Dendritic cell treated with granulocyte-macrophage colony-stimulating factor and Interleukin-4, amounts not matched to agents 40 ng/mL and 50 ng/mL, for 4 days (primary cell): Measurements from ENCODE around the gene ADAMTS13.

Experiments used
- H3K27ac Mint-ChIP-seq: one replicate; pipeline ENCODE4 v1.8.0; 2022; ENCODE audit warnings: mild to moderate bottlenecking, mixed read lengths
- H3K27me3 Mint-ChIP-seq: one replicate; pipeline ENCODE4 v1.8.0; 2022; ENCODE audit warnings: mild to moderate bottlenecking, mixed read lengths
- H3K36me3 Mint-ChIP-seq: one replicate; pipeline ENCODE4 v1.8.0; 2022; ENCODE audit warnings: low read depth, mixed read lengths
- H3K4me1 Mint-ChIP-seq: one replicate; pipeline ENCODE4 v1.8.0; 2022; ENCODE audit warnings: low read depth, mixed read lengths
- H3K4me3 Mint-ChIP-seq: one replicate; pipeline ENCODE4 v1.8.0; 2022; ENCODE audit warnings: mild to moderate bottlenecking, moderate library complexity, mixed read lengths
- H3K9me3 Mint-ChIP-seq: one replicate; pipeline ENCODE4 v1.8.0; 2022; ENCODE audit warnings: mixed read lengths
- intact Hi-C: fragments of 100-400 bp; cut with micrococcal nuclease; formaldehyde crosslinking; loops from one replicate; pipeline ENCODE4 v1.15.0; 2022

Gene ADAMTS13

DNA sequence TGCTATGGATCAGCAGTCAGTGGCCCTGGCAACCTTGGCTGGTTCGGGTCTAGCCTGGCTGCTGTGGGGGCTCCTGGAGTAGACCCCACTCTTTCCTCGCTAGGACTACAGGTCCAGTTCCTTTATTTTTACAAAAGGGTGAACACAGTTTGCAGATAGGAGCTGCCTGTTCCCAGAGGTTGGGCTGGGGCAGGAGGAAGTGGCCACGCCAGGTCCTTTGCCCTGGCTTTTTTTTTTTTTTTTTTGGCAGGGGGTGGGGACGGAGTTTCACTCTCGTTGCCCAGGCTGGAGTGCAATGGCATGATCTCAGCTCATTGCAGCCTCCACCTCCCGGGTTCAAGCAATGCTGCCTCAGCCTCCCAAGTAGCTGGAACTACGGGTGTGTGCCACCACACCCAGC lies 48.8 kb downstream of the ADAMTS13 start:
- no peak overlapping the region for H3K4me3 Mint-ChIP-seq
- H3K4me1 Mint-ChIP-seq, result peaks cover 66% of the 10 kb centered on the region
- peaks cover 53% of the 10 kb centered on the region for H3K36me3 Mint-ChIP-seq
- H3K27ac Mint-ChIP-seq, result peak overlapping the region; percentile 71
- no peaks in the 10 kb centered on the region for H3K27me3 Mint-ChIP-seq
- intact Hi-C loops, result no loop called here
- H3K9me3 Mint-ChIP-seq, result no peaks in the 10 kb centered on the region

DNA sequence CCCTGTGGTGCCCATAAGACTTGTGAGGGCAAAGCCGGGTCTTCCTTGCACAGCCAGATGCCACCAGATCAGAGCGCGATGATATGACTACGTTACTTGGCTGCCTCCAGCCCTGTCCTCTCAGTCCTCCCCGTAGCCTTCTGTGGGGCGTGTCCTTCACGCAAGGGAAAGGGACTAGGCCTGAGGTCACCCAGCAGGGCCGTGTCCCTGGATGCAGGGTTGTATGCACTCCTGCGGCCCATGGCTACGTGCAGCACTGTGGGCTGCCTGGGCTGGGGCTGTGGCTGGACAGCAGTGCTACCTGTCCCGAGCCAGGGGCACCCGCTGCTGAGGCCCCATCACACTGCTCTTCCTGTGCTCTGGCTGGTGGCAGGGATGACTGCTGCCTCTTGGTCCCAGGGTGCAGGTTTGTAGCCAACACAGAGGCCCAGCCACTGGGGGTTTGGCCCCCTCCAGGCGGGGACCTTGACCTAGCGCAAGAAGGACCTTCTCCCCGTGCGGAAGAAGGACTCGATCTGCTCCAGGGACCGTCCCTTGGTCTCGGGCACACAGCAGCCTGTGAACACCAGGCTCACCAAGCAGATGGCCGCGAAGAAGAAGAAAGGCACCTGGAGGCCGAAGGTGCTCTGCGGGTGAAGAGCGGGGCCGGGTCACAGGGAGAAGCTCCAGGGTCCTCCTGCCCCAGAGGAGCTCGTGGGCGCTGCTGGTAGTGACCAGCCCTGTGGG lies 49.5 kb downstream of the ADAMTS13 start:
- peaks cover 73% of the 10 kb centered on the region for H3K4me1 Mint-ChIP-seq
- peaks cover 60% of the 10 kb centered on the region for H3K36me3 Mint-ChIP-seq
- H3K27ac Mint-ChIP-seq, result peak overlapping the region; percentile 71
- H3K27me3 Mint-ChIP-seq, result no peaks in the 10 kb centered on the region
- intact Hi-C loops, result no loop called here
- H3K4me3 Mint-ChIP-seq, result peak overlapping the region; percentile 17
- no peaks in the 10 kb centered on the region for H3K9me3 Mint-ChIP-seq

DNA sequence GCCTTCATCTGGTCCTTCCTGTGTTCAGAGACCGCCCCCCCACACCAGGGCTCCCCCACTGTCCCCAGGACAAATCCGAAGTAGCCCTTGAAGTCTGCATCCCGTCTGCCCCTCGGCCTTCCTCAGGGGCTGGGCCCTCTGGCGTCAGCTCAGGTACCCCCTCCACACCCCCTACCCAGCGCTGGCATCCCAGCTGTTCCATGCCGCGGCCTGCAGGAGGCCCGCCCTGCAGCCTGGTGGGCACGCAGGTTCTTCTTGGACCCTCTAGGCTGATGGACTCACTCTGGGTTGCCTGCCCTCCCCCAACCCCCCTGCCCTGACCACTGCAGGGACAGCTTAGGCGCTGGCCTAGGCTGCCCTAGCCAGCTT lies 50.1 kb downstream of the ADAMTS13 start:
- intact Hi-C loops, result no loop called here

DNA sequence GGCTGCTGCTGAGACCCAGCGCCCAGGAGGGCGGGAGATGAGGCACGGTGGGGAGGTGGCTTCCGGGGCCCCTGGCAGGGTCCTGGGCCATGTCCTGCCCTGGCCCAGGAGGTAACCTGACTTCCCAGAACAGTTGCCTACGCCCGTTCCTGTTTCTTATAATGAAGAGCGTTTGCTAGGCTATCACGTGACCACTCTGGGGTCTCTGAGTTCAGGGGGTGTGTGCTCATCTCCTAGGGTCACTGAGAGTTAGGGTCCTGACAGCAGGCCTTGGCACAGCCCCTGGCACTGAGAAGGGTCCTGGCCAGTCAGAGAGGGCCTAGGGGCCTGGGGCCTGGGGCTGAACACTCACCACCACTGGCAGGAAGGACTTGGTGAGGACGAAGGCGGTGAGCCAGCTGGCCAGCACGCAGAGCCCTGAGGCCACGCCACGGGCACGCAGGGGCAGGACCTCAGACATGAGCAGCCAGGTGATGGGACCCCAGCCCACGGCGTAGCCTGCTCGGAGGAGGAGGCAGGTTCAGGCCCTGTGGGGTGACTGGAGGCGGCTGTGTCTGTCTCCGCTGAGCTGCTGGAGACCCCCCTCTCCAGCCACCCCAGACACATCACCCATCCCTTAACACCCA lies 50.7 kb downstream of the ADAMTS13 start:
- Mint-ChIP-seq H3K4me3 (peak overlapping the region; percentile 32), H3K27me3 (no peaks in the 10 kb centered on the region), H3K4me1 (peaks cover 84% of the 10 kb centered on the region), H3K27ac (peak overlapping the region; percentile 58), H3K36me3 (peaks cover 68% of the 10 kb centered on the region), H3K9me3 (no peaks in the 10 kb centered on the region)
- intact Hi-C loops, result no loop called here

More for the DNA sequence above, 50.1 kb downstream of the ADAMTS13 start:
- peak overlapping the region; percentile 71 for H3K27ac Mint-ChIP-seq
- no peaks in the 10 kb centered on the region for H3K27me3 Mint-ChIP-seq
- H3K4me1 Mint-ChIP-seq, result peaks cover 79% of the 10 kb centered on the region
- peaks cover 64% of the 10 kb centered on the region for H3K36me3 Mint-ChIP-seq
- H3K4me3 Mint-ChIP-seq, result peak overlapping the region; percentile 32
- no peaks in the 10 kb centered on the region for H3K9me3 Mint-ChIP-seq

DNA sequence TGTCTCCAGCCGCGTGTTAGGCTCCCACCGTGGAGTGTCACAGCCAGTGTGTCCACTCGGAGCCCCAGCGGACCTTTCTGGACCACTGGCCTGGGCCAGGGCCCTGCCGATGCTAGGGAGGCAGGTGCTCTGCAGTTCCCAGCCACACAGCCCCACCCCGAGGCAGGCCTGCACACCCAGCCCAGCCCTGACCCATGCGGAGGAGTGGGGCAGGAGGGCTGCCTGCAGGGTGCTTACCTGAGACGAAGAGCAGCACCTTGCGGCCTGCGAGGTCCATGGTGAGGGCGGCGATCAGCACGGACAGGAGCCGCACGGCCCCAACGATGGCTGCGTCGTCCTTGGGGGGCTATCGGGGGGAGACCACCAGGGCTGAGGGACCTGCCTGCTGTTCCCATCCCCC lies 51.6 kb downstream of the ADAMTS13 start:
- Mint-ChIP-seq H3K36me3 (peaks cover 71% of the 10 kb centered on the region), H3K4me3 (no peak overlapping the region), H3K27ac (no peak overlapping the region), H3K4me1 (peaks cover 87% of the 10 kb centered on the region), H3K9me3 (no peaks in the 10 kb centered on the region), H3K27me3 (no peaks in the 10 kb centered on the region)
- intact Hi-C loops, result no loop called here

DNA sequence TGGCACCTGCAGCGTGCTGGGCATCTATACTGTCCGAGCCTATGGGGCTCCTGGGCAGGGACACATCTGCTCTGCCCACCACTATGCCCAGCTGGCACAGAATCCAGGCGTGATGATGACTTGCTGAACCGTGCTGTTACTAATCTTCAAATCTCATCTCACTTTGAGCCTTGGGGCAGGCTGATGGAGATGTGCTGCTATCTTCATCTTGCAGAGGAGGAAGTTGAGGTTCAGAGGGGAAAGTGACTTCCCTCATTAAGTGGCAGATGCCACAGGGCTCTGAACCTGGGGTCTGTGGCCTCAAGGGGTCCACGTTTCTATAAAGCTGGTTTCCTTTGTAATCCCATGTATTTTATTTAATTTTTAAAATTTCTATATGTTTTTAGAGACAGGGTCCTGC lies 52.0 kb downstream of the ADAMTS13 start:
- intact Hi-C loops, result no loop called here
- Mint-ChIP-seq H3K36me3 (peaks cover 71% of the 10 kb centered on the region), H3K4me3 (no peak overlapping the region), H3K27me3 (no peaks in the 10 kb centered on the region), H3K27ac (no peak overlapping the region), H3K4me1 (peaks cover 88% of the 10 kb centered on the region), H3K9me3 (no peaks in the 10 kb centered on the region)

DNA sequence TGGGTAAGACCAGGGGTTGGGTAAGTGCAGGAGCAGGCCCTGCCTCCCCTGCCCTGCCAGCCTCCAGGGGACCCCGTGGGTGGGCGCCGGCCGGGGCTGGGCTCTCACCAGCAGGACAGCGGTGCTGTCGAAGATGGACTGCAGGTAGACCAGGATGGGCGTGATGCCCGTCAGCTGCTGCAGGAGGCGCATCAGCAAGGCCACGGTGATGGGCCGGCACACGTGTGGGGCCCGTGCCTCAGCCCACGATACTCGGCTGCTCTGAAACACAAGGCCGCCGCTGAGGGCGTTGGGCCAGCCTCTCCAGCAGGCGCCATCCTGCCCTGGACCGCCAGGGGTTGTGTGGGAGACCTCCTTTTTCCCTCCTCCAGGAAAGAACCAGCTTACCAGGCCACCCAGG lies 52.7 kb downstream of the ADAMTS13 start:
- peaks cover 88% of the 10 kb centered on the region for H3K4me1 Mint-ChIP-seq
- H3K9me3 Mint-ChIP-seq, result no peaks in the 10 kb centered on the region
- H3K4me3 Mint-ChIP-seq, result no peak overlapping the region
- peaks cover 71% of the 10 kb centered on the region for H3K36me3 Mint-ChIP-seq
- peaks cover 4% of the 10 kb centered on the region for H3K27me3 Mint-ChIP-seq
- H3K27ac Mint-ChIP-seq, result no peak overlapping the region
- intact Hi-C loops, result loop anchor here (5.0 kb wide), 1 partner anchor 118 kb away; the partner anchor contains the start of genes SURF1 and SURF2

DNA sequence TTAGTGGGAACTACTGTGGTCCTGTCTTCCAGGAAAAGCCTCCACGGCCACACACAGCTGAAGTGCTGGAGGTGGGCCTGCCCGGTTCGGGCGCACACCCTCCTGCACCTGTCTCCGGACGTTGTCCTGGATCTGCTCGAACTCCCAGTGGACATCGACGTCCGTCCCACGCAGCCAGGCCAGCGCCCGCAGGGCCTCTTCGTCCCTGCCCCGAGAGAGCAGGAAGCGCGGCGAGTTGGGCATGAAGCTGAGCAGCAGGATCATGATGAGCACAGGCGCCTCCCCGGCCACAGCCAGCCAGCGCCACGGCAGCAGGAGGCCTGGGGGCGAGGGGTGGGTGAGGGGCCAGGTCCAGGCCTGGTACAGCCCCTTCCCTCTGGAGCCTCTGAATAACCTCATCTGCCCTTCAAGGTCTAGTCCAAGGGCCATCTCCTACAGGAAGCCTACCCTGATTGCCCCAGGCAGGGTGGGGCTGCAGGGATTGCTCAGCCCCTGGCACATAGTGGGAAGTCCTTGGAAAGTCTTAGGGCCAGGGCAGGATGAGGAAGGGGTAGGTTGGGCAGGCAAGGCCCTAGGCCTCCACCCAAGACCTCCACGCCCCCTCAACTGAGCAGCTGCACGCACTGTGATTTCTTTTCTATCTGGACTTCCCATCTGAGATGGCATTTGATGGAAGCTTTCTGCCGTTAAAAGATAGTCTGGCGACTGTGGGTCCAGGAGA lies 53.3 kb downstream of the ADAMTS13 start:
- H3K9me3 Mint-ChIP-seq, result no peaks in the 10 kb centered on the region
- H3K36me3 Mint-ChIP-seq, result peaks cover 71% of the 10 kb centered on the region
- H3K4me1 Mint-ChIP-seq, result peaks cover 85% of the 10 kb centered on the region
- peak overlapping the region; percentile 79 for H3K27ac Mint-ChIP-seq
- H3K27me3 Mint-ChIP-seq, result peaks cover 7% of the 10 kb centered on the region
- H3K4me3 Mint-ChIP-seq, result peak overlapping the region; percentile 86
- intact Hi-C loops, result loop anchor here (5.0 kb wide), 1 partner anchor 118 kb away; the partner anchor contains the start of genes SURF1 and SURF2

DNA sequence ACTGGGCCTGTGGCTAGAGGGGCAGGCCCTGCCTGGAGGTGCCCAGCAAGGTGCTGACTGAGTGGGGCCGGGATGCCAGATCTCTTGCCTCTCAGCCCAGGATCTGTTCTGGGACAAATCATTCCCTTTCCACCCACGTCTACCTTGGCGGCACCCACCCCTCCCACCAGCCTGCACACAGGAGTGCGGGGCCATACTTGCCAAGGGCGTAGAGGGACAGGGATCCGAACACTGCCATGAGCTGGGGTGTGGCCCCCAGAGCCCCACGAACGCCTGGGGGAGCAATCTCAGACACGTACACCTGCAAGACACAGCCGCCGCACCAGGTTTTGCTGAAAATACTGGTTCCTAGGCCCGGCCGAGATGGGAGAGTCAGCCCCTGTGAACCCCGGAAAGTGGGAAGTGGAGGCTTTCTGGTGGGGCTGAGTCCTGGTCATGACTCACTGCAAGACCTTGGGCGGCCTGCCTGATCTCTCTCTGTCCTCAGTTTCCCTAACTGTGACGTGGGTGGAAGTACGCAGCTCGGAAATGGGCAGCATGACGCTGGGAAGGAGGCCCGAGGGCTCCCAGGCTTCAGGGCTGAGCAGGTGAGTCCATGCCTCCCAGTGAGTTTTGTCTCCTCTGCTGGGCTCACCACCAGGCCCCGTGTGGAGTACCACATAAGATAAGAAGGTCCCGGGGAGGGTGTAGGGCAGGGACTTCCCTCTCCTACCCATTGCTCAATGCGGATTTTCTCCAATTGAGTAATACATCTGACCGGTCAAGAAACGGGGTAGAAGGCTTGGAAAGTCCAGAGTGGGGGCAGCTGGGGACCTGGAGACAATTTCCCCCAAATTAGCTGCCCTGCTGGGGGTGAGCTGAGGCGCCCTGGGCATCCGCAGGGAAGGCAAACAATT lies 54.1 kb downstream of the ADAMTS13 start:
- H3K4me3 Mint-ChIP-seq, result peak overlapping the region; percentile 86
- intact Hi-C loops, result loop anchor here (5.0 kb wide), 1 partner anchor 119 kb away; the partner anchor contains the start of genes SURF1 and SURF2
- peak overlapping the region; percentile 79 for H3K27ac Mint-ChIP-seq

DNA sequence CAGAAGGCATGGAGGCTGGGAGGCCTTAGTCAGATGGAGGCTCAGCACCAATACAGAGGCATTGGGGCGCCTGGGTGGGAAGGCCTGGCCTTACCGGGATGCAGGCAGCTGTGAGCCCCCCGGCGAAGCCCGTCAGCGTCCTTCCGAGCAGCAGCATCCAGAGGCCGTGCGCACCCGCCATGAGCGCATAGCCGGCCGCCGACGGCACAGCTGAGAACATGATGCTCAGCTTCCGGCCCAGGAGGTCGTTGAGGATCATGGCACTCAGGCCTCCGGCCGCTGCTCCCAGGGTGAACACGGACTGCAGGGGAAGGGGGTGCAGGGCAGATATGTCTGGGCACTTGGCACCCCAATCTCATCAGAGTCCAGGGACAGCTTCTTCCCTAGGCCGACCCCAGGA lies 54.8 kb downstream of the ADAMTS13 start:
- peaks cover 21% of the 10 kb centered on the region for H3K27me3 Mint-ChIP-seq
- intact Hi-C loops, result loop anchor here (5.0 kb wide), 1 partner anchor 120 kb away; the partner anchor contains the start of genes SURF1 and SURF2
- peaks cover 58% of the 10 kb centered on the region for H3K36me3 Mint-ChIP-seq
- H3K9me3 Mint-ChIP-seq, result no peaks in the 10 kb centered on the region
- peak overlapping the region; percentile 86 for H3K4me3 Mint-ChIP-seq
- peaks cover 70% of the 10 kb centered on the region for H3K4me1 Mint-ChIP-seq
- peak overlapping the region; percentile 79 for H3K27ac Mint-ChIP-seq

More for the DNA sequence above, 54.1 kb downstream of the ADAMTS13 start:
- Mint-ChIP-seq H3K36me3 (peaks cover 65% of the 10 kb centered on the region), H3K9me3 (no peaks in the 10 kb centered on the region), H3K4me1 (peaks cover 77% of the 10 kb centered on the region), H3K27me3 (peaks cover 14% of the 10 kb centered on the region)

DNA sequence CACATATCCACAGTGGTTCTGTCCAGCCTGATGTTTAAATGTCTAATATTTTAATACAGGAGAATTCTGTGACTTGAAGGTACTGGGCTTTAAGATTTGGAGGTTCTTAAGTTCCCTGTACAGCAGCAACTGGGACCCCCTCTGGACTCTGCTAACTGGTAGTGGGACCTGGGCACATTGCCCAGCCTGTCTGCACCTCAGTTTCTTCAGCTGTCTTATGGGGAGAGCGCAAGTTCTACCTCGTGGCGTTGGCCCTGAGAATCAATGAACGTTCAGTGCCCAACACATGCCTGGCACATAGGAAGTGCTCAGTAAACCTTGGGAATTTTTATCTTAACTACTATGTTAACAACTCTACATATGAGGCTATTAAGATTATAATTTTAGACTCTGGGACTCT lies 55.3 kb downstream of the ADAMTS13 start:
- Mint-ChIP-seq H3K27ac (peak overlapping the region; percentile 79), H3K4me3 (peak overlapping the region; percentile 86), H3K4me1 (peaks cover 65% of the 10 kb centered on the region), H3K36me3 (peaks cover 53% of the 10 kb centered on the region), H3K27me3 (peaks cover 26% of the 10 kb centered on the region), H3K9me3 (no peaks in the 10 kb centered on the region)
- intact Hi-C loops, result loop anchor here (5.0 kb wide), 1 partner anchor 120 kb away; the partner anchor contains the start of genes SURF1 and SURF2

DNA sequence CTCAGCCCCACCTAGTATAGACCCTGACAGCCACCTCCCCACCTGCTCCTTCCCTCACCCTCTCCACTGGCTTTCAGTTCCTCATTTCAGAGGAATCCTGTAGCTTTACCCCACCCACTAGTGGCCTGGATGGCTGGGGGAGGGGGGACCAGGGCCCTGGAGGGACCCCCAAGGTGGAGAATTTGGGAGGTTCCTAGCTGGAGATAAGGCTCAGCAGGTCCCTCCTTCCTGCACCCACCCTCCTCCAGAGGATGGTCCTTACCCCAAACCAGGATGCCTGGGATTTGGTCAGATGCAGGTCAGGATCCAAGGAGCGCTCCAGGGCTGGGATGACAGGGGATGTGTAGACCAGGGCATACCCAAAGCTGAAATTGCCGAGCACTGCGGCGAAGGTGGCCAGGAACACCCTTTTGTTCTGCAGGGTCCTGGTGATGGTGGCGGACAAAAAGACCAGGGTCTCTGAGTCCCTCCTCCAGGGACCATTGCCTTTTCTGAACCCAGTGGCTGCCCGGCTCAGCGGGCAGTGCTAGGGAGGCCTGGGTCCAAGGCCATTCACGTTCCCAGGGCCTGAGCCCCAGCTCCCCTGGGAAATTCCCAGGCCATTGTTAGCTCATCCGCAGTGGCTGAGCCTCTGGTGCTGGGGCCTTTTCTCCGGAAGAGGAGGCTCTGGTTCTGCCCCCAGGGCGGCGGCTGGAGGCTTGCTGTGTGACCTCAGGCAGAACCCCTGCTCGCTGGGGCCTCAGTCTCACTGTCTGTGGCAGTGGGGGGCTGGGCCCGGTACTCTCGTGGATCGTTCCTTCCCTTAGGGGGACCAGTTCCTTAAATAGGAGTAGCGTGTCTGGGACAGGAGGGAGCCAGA lies 56.1 kb downstream of the ADAMTS13 start:
- H3K27me3 Mint-ChIP-seq, result peaks cover 32% of the 10 kb centered on the region
- intact Hi-C loops, result loop anchor here (2.0 to 5.0 kb wide), 2 partner anchors 19 to 121 kb away; partner anchors contain the start of genes CACFD1, SURF1 and SURF2
- H3K9me3 Mint-ChIP-seq, result no peaks in the 10 kb centered on the region
- H3K36me3 Mint-ChIP-seq, result peaks cover 45% of the 10 kb centered on the region
- H3K27ac Mint-ChIP-seq, result peak overlapping the region; percentile 79
- H3K4me3 Mint-ChIP-seq, result peak overlapping the region; percentile 86
- H3K4me1 Mint-ChIP-seq, result peaks cover 58% of the 10 kb centered on the region
